GM19395 (cell line): Measurements from ENCODE around the gene LMBRD1.
A peak's percentile ranks its signal among the peaks of the same experiment; 100 is the strongest.
"Not testable (repeated sequence)": the region's sequence is repeated elsewhere in the genome, so short reads cannot be mapped to it uniquely, and the experiment has no call there.

Source experiments
- ATAC-seq: cut with Tn5 transposase; IDR thresholded peaks from one replicate; pipeline ENCODE4 v1.9.1; 2021; ENCODE audit warnings: mild to moderate bottlenecking, moderate library complexity; ENCODE audit not compliant: unreplicated experiment

The LMBRD1 gene

GRCh38 chr6:69796642-69797390, at the start of gene LMBRD1:
Gene LMBRD1, minus strand, starts transcription at chr6:69797010. Its CDS starts 129 bp downstream, at chr6:69796881.
- peak; percentile 93 for ATAC-seq

- no peak for ATAC-seq
These were observed 49.5 kb upstream of the LMBRD1 start for GRCh38 chr6:69846312-69846711.

GRCh38 chr6:69843189-69843588, 46.4 kb upstream of the LMBRD1 start:
- no peak for ATAC-seq

- no peak for ATAC-seq
These were observed 45.1 kb upstream of the LMBRD1 start for GRCh38 chr6:69841862-69842261.

GRCh38 chr6:69835414-69836179, 38.8 kb upstream of the LMBRD1 start:
- ATAC-seq = peak; percentile 92

GRCh38 chr6:69832558-69832957, 35.7 kb upstream of the LMBRD1 start:
- no peak for ATAC-seq

- ATAC-seq = no peak
These were observed 30.6 kb upstream of the LMBRD1 start for GRCh38 chr6:69827276-69827893.

GRCh38 chr6:69825904-69826303, 29.1 kb upstream of the LMBRD1 start:
- no peak for ATAC-seq

GRCh38 chr6:69824355-69824754, 27.5 kb upstream of the LMBRD1 start:
- not testable (repeated sequence) for ATAC-seq

- ATAC-seq = no peak
These were observed 23.6 kb upstream of the LMBRD1 start for GRCh38 chr6:69820438-69820837.

GRCh38 chr6:69820018-69820417, 23.2 kb upstream of the LMBRD1 start:
- no peak for ATAC-seq

GRCh38 chr6:69819138-69819537, 22.3 kb upstream of the LMBRD1 start:
- ATAC-seq = no peak

- no peak for ATAC-seq
These were observed 21.6 kb upstream of the LMBRD1 start for GRCh38 chr6:69818223-69818930.

GRCh38 chr6:69817358-69817757, 20.5 kb upstream of the LMBRD1 start:
- no peak for ATAC-seq

GRCh38 chr6:69816569-69816968, 19.8 kb upstream of the LMBRD1 start:
- ATAC-seq = peak; percentile 33

GRCh38 chr6:69816026-69816425, 19.2 kb upstream of the LMBRD1 start:
- ATAC-seq = peak; percentile 81

- peak; percentile 45 for ATAC-seq
These were observed 16.7 kb upstream of the LMBRD1 start for GRCh38 chr6:69813508-69813907.

- ATAC-seq = no peak
These were observed 16.1 kb upstream of the LMBRD1 start for GRCh38 chr6:69812746-69813427.

- no peak for ATAC-seq
These were observed 6.2 kb upstream of the LMBRD1 start for GRCh38 chr6:69802995-69803394.

GRCh38 chr6:69801711-69802110, 4.9 kb upstream of the LMBRD1 start:
- no peak for ATAC-seq

- ATAC-seq = no peak
These were observed 4.4 kb upstream of the LMBRD1 start for GRCh38 chr6:69801225-69801624.
